Measurements from ENCODE around the gene OR4D9. TPM values are rescaled to one million over a fixed set of nuclear protein-coding genes. Genes with fewer than 3 reads are reported as not detected.
"Not testable (repeated sequence)": the region's sequence is repeated elsewhere in the genome, so short reads cannot be mapped to it uniquely, and the experiment has no call there.

The OR4D9 gene
- polyA plus RNA-seq: not detected

- Histone ChIP-seq H3K4me3 (ENCODE audit: low read depth in 1 of 2, low read length in 2 of 2) (no peak within 1 kb of the TSS), H3K27me3 (ENCODE audit: control insufficient read depth in 1 of 2, insufficient read depth in 2 of 2, low read length in 2 of 2) (no peaks in the 10 kb centered on the region), H3K9me3 (ENCODE audit: control insufficient read depth in 2 of 2, insufficient read depth in 1 of 2, low read depth in 1 of 2, low read length in 1 of 2) (no peaks in the 10 kb centered on the region), H3K27ac (ENCODE audit: low read depth in 2 of 2, low read length in 1 of 2) (no peak within 1 kb of the TSS), H3K36me3 (ENCODE audit: control insufficient read depth in 2 of 2, insufficient read depth in 2 of 2, low read length in 1 of 2) (no peaks in the 10 kb centered on the region), H3K4me1 (ENCODE audit: control insufficient read depth in 2 of 2, insufficient read depth in 2 of 2, low read length in 1 of 2) (no peaks in the 10 kb centered on the region)
- 42 to 49% methylated on average over 2 of the region's 2 CpGs for WGBS, 2 donors
Measured at GRCh38 chr11:59510941-59511589, at the start of gene OR4D9. OR4D9 (plus strand) TSS chr11:59511539; CDS start chr11:59514913, 3,374 bp downstream.

GRCh38 chr11:59463190-59463641 is 48.1 kb upstream of the OR4D9 start:
- WGBS, 2 donors: 36 to 44% methylated on average over 5 of the region's 5 CpGs
- Histone ChIP-seq H3K4me3 (ENCODE audit: low read depth in 1 of 2, low read length in 2 of 2) (no peak overlapping the region), H3K27ac (ENCODE audit: low read depth in 2 of 2, low read length in 1 of 2) (no peak overlapping the region), H3K9me3 (ENCODE audit: control insufficient read depth in 2 of 2, insufficient read depth in 1 of 2, low read depth in 1 of 2, low read length in 1 of 2) (no peaks in the 10 kb centered on the region), H3K4me1 (ENCODE audit: control insufficient read depth in 2 of 2, insufficient read depth in 2 of 2, low read length in 1 of 2) (no peaks in the 10 kb centered on the region), H3K36me3 (ENCODE audit: control insufficient read depth in 2 of 2, insufficient read depth in 2 of 2, low read length in 1 of 2) (no peaks in the 10 kb centered on the region), H3K27me3 (ENCODE audit: control insufficient read depth in 1 of 2, insufficient read depth in 2 of 2, low read length in 2 of 2) (no peaks in the 10 kb centered on the region)

- Histone ChIP-seq H3K4me3 (ENCODE audit: low read depth in 1 of 2, low read length in 2 of 2) (no peak within 1 kb of the TSS), H3K27ac (ENCODE audit: low read depth in 2 of 2, low read length in 1 of 2) (no peak within 1 kb of the TSS), H3K36me3 (ENCODE audit: control insufficient read depth in 2 of 2, insufficient read depth in 2 of 2, low read length in 1 of 2) (no peaks in the 10 kb centered on the region), H3K4me1 (ENCODE audit: control insufficient read depth in 2 of 2, insufficient read depth in 2 of 2, low read length in 1 of 2) (no peaks in the 10 kb centered on the region), H3K9me3 (ENCODE audit: control insufficient read depth in 2 of 2, insufficient read depth in 1 of 2, low read depth in 1 of 2, low read length in 1 of 2) (no peaks in the 10 kb centered on the region), H3K27me3 (ENCODE audit: control insufficient read depth in 1 of 2, insufficient read depth in 2 of 2, low read length in 2 of 2) (no peaks in the 10 kb centered on the region)
Measured at GRCh38 chr11:59473015-59473414, 38.3 kb upstream of the OR4D9 start, which contains the start of gene OR4D10. OR4D10 (plus strand) TSS chr11:59473315; CDS start chr11:59477430, 4,115 bp downstream.

- Histone ChIP-seq H3K4me3 (ENCODE audit: low read depth in 1 of 2, low read length in 2 of 2) (no peak overlapping the region), H3K4me1 (ENCODE audit: control insufficient read depth in 2 of 2, insufficient read depth in 2 of 2, low read length in 1 of 2) (no peaks in the 10 kb centered on the region), H3K36me3 (ENCODE audit: control insufficient read depth in 2 of 2, insufficient read depth in 2 of 2, low read length in 1 of 2) (no peaks in the 10 kb centered on the region), H3K27me3 (ENCODE audit: control insufficient read depth in 1 of 2, insufficient read depth in 2 of 2, low read length in 2 of 2) (no peaks in the 10 kb centered on the region), H3K27ac (ENCODE audit: low read depth in 2 of 2, low read length in 1 of 2) (no peak overlapping the region), H3K9me3 (ENCODE audit: control insufficient read depth in 2 of 2, insufficient read depth in 1 of 2, low read depth in 1 of 2, low read length in 1 of 2) (no peaks in the 10 kb centered on the region)
- WGBS, 2 donors: 61 to 62% methylated on average over 9 of the region's 9 CpGs
Measured at GRCh38 chr11:59475176-59475575, 36.2 kb upstream of the OR4D9 start.

- Histone ChIP-seq H3K4me1 (ENCODE audit: control insufficient read depth in 2 of 2, insufficient read depth in 2 of 2, low read length in 1 of 2) (no peaks in the 10 kb centered on the region), H3K27me3 (ENCODE audit: control insufficient read depth in 1 of 2, insufficient read depth in 2 of 2, low read length in 2 of 2) (no peaks in the 10 kb centered on the region), H3K27ac (ENCODE audit: low read depth in 2 of 2, low read length in 1 of 2) (no peak overlapping the region), H3K9me3 (ENCODE audit: control insufficient read depth in 2 of 2, insufficient read depth in 1 of 2, low read depth in 1 of 2, low read length in 1 of 2) (no peaks in the 10 kb centered on the region), H3K4me3 (ENCODE audit: low read depth in 1 of 2, low read length in 2 of 2) (no peak overlapping the region), H3K36me3 (ENCODE audit: control insufficient read depth in 2 of 2, insufficient read depth in 2 of 2, low read length in 1 of 2) (no peaks in the 10 kb centered on the region)
Measured at GRCh38 chr11:59479906-59480305, 31.4 kb upstream of the OR4D9 start.

GRCh38 chr11:59480359-59480758 is 31.0 kb upstream of the OR4D9 start:
- 81 to 86% methylated on average over 3 of the region's 3 CpGs for WGBS, 2 donors
- H3K36me3 ChIP-seq (ENCODE audit: control insufficient read depth in 2 of 2, insufficient read depth in 2 of 2, low read length in 1 of 2): no peaks in the 10 kb centered on the region
- no peak overlapping the region for H3K4me3 ChIP-seq (ENCODE audit: low read depth in 1 of 2, low read length in 2 of 2)
- H3K4me1 ChIP-seq (ENCODE audit: control insufficient read depth in 2 of 2, insufficient read depth in 2 of 2, low read length in 1 of 2): no peaks in the 10 kb centered on the region
- H3K27ac ChIP-seq (ENCODE audit: low read depth in 2 of 2, low read length in 1 of 2): no peak overlapping the region
- H3K27me3 ChIP-seq (ENCODE audit: control insufficient read depth in 1 of 2, insufficient read depth in 2 of 2, low read length in 2 of 2): no peaks in the 10 kb centered on the region
- no peaks in the 10 kb centered on the region for H3K9me3 ChIP-seq (ENCODE audit: control insufficient read depth in 2 of 2, insufficient read depth in 1 of 2, low read depth in 1 of 2, low read length in 1 of 2)

- no peaks in the 10 kb centered on the region for H3K27me3 ChIP-seq (ENCODE audit: control insufficient read depth in 1 of 2, insufficient read depth in 2 of 2, low read length in 2 of 2)
- H3K4me1 ChIP-seq (ENCODE audit: control insufficient read depth in 2 of 2, insufficient read depth in 2 of 2, low read length in 1 of 2): no peaks in the 10 kb centered on the region
- H3K9me3 ChIP-seq (ENCODE audit: control insufficient read depth in 2 of 2, insufficient read depth in 1 of 2, low read depth in 1 of 2, low read length in 1 of 2): no peaks in the 10 kb centered on the region
- H3K4me3 ChIP-seq (ENCODE audit: low read depth in 1 of 2, low read length in 2 of 2): no peak overlapping the region
- 47 to 81% methylated on average over 1 of the region's 1 CpG for WGBS, 2 donors
- no peaks in the 10 kb centered on the region for H3K36me3 ChIP-seq (ENCODE audit: control insufficient read depth in 2 of 2, insufficient read depth in 2 of 2, low read length in 1 of 2)
- H3K27ac ChIP-seq (ENCODE audit: low read depth in 2 of 2, low read length in 1 of 2): no peak overlapping the region
Measured at GRCh38 chr11:59501931-59502330, 9.4 kb upstream of the OR4D9 start.

- Histone ChIP-seq H3K36me3 (ENCODE audit: control insufficient read depth in 2 of 2, insufficient read depth in 2 of 2, low read length in 1 of 2) (no peaks in the 10 kb centered on the region), H3K27me3 (ENCODE audit: control insufficient read depth in 1 of 2, insufficient read depth in 2 of 2, low read length in 2 of 2) (no peaks in the 10 kb centered on the region), H3K4me3 (ENCODE audit: low read depth in 1 of 2, low read length in 2 of 2) (no peak within 1 kb of the TSS), H3K9me3 (ENCODE audit: control insufficient read depth in 2 of 2, insufficient read depth in 1 of 2, low read depth in 1 of 2, low read length in 1 of 2) (no peaks in the 10 kb centered on the region), H3K4me1 (ENCODE audit: control insufficient read depth in 2 of 2, insufficient read depth in 2 of 2, low read length in 1 of 2) (no peaks in the 10 kb centered on the region), H3K27ac (ENCODE audit: low read depth in 2 of 2, low read length in 1 of 2) (no peak within 1 kb of the TSS)
Measured at GRCh38 chr11:59503276-59503675, 8.1 kb upstream of the OR4D9 start, which contains the start of gene OR4D11. OR4D11 (plus strand) TSS chr11:59503576; CDS start chr11:59503576, 0 bp downstream.

- no peaks in the 10 kb centered on the region for H3K4me1 ChIP-seq (ENCODE audit: control insufficient read depth in 2 of 2, insufficient read depth in 2 of 2, low read length in 1 of 2)
- no peak overlapping the region for H3K4me3 ChIP-seq (ENCODE audit: low read depth in 1 of 2, low read length in 2 of 2)
- no peaks in the 10 kb centered on the region for H3K36me3 ChIP-seq (ENCODE audit: control insufficient read depth in 2 of 2, insufficient read depth in 2 of 2, low read length in 1 of 2)
- no peaks in the 10 kb centered on the region for H3K27me3 ChIP-seq (ENCODE audit: control insufficient read depth in 1 of 2, insufficient read depth in 2 of 2, low read length in 2 of 2)
- WGBS, 2 donors: 78 to 81% methylated on average over 1 of the region's 1 CpG
- no peaks in the 10 kb centered on the region for H3K9me3 ChIP-seq (ENCODE audit: control insufficient read depth in 2 of 2, insufficient read depth in 1 of 2, low read depth in 1 of 2, low read length in 1 of 2)
- H3K27ac ChIP-seq (ENCODE audit: low read depth in 2 of 2, low read length in 1 of 2): no peak overlapping the region
Measured at GRCh38 chr11:59511675-59512074, 336 bp downstream of the OR4D9 start.

GRCh38 chr11:59520139-59520538 is 8.8 kb downstream of the OR4D9 start:
- not testable (repeated sequence) for H3K4me3 ChIP-seq (ENCODE audit: low read depth in 1 of 2, low read length in 2 of 2); H3K36me3 ChIP-seq (ENCODE audit: control insufficient read depth in 2 of 2, insufficient read depth in 2 of 2, low read length in 1 of 2); H3K27me3 ChIP-seq (ENCODE audit: control insufficient read depth in 1 of 2, insufficient read depth in 2 of 2, low read length in 2 of 2); H3K27ac ChIP-seq (ENCODE audit: low read depth in 2 of 2, low read length in 1 of 2); H3K9me3 ChIP-seq (ENCODE audit: control insufficient read depth in 2 of 2, insufficient read depth in 1 of 2, low read depth in 1 of 2, low read length in 1 of 2); H3K4me1 ChIP-seq (ENCODE audit: control insufficient read depth in 2 of 2, insufficient read depth in 2 of 2, low read length in 1 of 2)
- WGBS, 2 donors: 57 to 64% methylated on average over 2 of the region's 2 CpGs

All from esophagus (tissue), 2 donors.